Liver (tissue), 9 donors: Measurements from ENCODE around the gene SAMD5. TPM values are rescaled to one million over a fixed set of nuclear protein-coding genes. Genes with fewer than 3 reads are reported as not detected.

Experiments
- DNase-seq: peaks from one replicate; pipeline ENCODE4 v3.0.0-alpha.2; 2017; ENCODE audit warnings: low spot score
- H3K27ac ChIP-seq, 2 donors: one replicate each; pipeline ENCODE4 v1.7.0; 2013; ENCODE audit warnings: inconsistent platforms in 2 of 2, low read length in 2 of 2, control low read depth in 1 of 2, low read depth in 1 of 2, mild to moderate bottlenecking in 1 of 2
- H3K27me3 ChIP-seq, 4 donors: one replicate each; pipeline versions ENCODE4 v1.6.1 to v1.7.0; 2013; ENCODE audit warnings: low read length in 3 of 4, inconsistent platforms in 1 of 4, mild to moderate bottlenecking in 1 of 4, moderate library complexity in 1 of 4; ENCODE audit not compliant: control insufficient read depth in 4 of 4, insufficient read depth in 4 of 4
- H3K36me3 ChIP-seq, 4 donors: one replicate each; pipeline versions ENCODE4 v1.6.1 to v1.7.0; 2013; ENCODE audit warnings: low read length in 3 of 4, mild to moderate bottlenecking in 3 of 4, low read depth in 1 of 4, moderate library complexity in 1 of 4; ENCODE audit not compliant: control insufficient read depth in 4 of 4, insufficient read depth in 3 of 4
- H3K4me1 ChIP-seq, 4 donors: one replicate each; pipeline versions ENCODE4 v1.6.1 to v1.7.0; 2013; ENCODE audit warnings: low read length in 3 of 4, mild to moderate bottlenecking in 3 of 4, moderate library complexity in 1 of 4; ENCODE audit not compliant: control insufficient read depth in 4 of 4, insufficient read depth in 4 of 4
- H3K4me3 ChIP-seq, 3 donors: one replicate each; pipeline versions ENCODE4 v1.6.1 to v1.7.0; 2013; ENCODE audit warnings: low read length in 3 of 3, control low read depth in 1 of 3, low read depth in 1 of 3, mild to moderate bottlenecking in 1 of 3
- H3K9ac ChIP-seq, 2 donors: one replicate each; pipeline ENCODE4 v1.7.0; 2013; ENCODE audit warnings: low read length in 2 of 2, mild to moderate bottlenecking in 2 of 2, moderate library complexity in 2 of 2, control low read depth in 1 of 2, low read depth in 1 of 2
- H3K9me3 ChIP-seq, 4 donors: one replicate each; pipeline versions ENCODE4 v1.6.1 to v1.7.0; 2013; ENCODE audit warnings: low read length in 3 of 4; ENCODE audit not compliant: control insufficient read depth in 4 of 4
- ATF3 ChIP-seq: IDR thresholded peaks from 2 replicates; pipeline ENCODE4 v1.6.1; 2016; ENCODE audit warnings: antibody characterized with exemption
- CTCF ChIP-seq: fragments of 150-350 bp; IDR thresholded peaks from 2 replicates; pipeline ENCODE4 v1.5.1; 2017; ENCODE audit warnings: improper control_type of control experiment, low read depth, low read length; ENCODE audit not compliant: missing input control
- EGR1 ChIP-seq, 2 donors: IDR thresholded peaks; 2 replicates each; pipeline ENCODE4 v1.6.1; 2016 to 2018; ENCODE audit warnings: antibody characterized with exemption in 2 of 2, low read depth in 2 of 2
- FOXA1 ChIP-seq: IDR thresholded peaks from 2 replicates; pipeline ENCODE4 v1.6.1; 2016; ENCODE audit warnings: antibody characterized with exemption
- FOXA2 ChIP-seq: IDR thresholded peaks from 2 replicates; pipeline ENCODE4 v1.6.1; 2016; ENCODE audit warnings: antibody characterized with exemption
- GABPA ChIP-seq, 2 donors: IDR thresholded peaks in 1 of 2; conservative IDR thresholded peaks in 1 of 2; 2 replicates each; pipeline ENCODE4 v1.6.1; 2016; ENCODE audit warnings: antibody characterized with exemption in 2 of 2, mild to moderate bottlenecking in 1 of 2, moderate library complexity in 1 of 2
- HNF4A ChIP-seq, 2 donors: conservative IDR thresholded peaks; 2 replicates each; pipeline ENCODE4 v1.6.1; 2016; ENCODE audit warnings: antibody characterized with exemption in 2 of 2, mild to moderate bottlenecking in 2 of 2
- HNF4G ChIP-seq: IDR thresholded peaks from 2 replicates; pipeline ENCODE4 v1.6.1; 2016; ENCODE audit warnings: antibody characterized with exemption
- JUND ChIP-seq, 2 donors: IDR thresholded peaks; 2 replicates each; pipeline ENCODE4 v1.6.1; 2016; ENCODE audit warnings: antibody characterized with exemption in 2 of 2
- MAX ChIP-seq: IDR thresholded peaks from 2 replicates; pipeline ENCODE4 v1.6.1; 2016; ENCODE audit warnings: antibody characterized with exemption
- NR2F2 ChIP-seq: IDR thresholded peaks from 2 replicates; pipeline ENCODE4 v1.6.1; 2016; ENCODE audit warnings: antibody characterized with exemption
- REST ChIP-seq: IDR thresholded peaks from 2 replicates; pipeline ENCODE4 v1.6.1; 2016; ENCODE audit warnings: antibody characterized with exemption, mild to moderate bottlenecking
- RXRA ChIP-seq, 2 donors: IDR thresholded peaks; 2 replicates each; pipeline ENCODE4 v1.6.1; 2017 to 2018; ENCODE audit warnings: antibody characterized with exemption in 2 of 2, mild to moderate bottlenecking in 1 of 2
- SP1 ChIP-seq: IDR thresholded peaks from 2 replicates; pipeline ENCODE4 v1.6.1; 2018; ENCODE audit warnings: antibody characterized with exemption, mild to moderate bottlenecking
- TAF1 ChIP-seq: conservative IDR thresholded peaks from 2 replicates; pipeline ENCODE4 v1.6.1; 2016; ENCODE audit warnings: antibody characterized with exemption, mild to moderate bottlenecking
- YY1 ChIP-seq: IDR thresholded peaks from 2 replicates; pipeline ENCODE4 v1.6.1; 2016; ENCODE audit warnings: antibody characterized with exemption, mild to moderate bottlenecking
- ZBTB33 ChIP-seq: IDR thresholded peaks from 2 replicates; pipeline ENCODE4 v1.6.1; 2016; ENCODE audit warnings: antibody characterized with exemption
- WGBS: extraction: QIAGEN DNeasy Blood & Tissue Kit; methylation state at CpG from one replicate; pipeline ENCODE4 v1.1.7; 2013; 5-methylcytosine and 5-hydroxymethylcytosine counted together
- polyA plus RNA-seq, 2 donors: library from polyadenylated mRNA; stranded (reverse) in 1 of 2; unstranded in 1 of 2; fragments of 200-250 nt in 1 of 2; fragments of >200 nt in 1 of 2; fragmentation: Nextera tagmentation in 1 of 2; extraction: Ambion mirVana in 1 of 2; gene quantifications; one replicate each; pipeline versions ENCODE4 v1.2.1 to v1.2.3, GENCODE V29; 2013 to 2015
- total RNA-seq, 2 donors: library from RNA; depleted of rRNA; stranded (reverse); fragments of >200 nt; gene quantifications; one replicate each; pipeline ENCODE4 v1.2.3, GENCODE V29; 2014
- donor health status: healthy.
- donor health status: healthy.
- donor health status: healthy.
- donor health status: healthy.
- donor health status: healthy.

SAMD5 gene
- total and polyA plus RNA-seq, 4 donors: 2.7 to 7.6 (median 3.2) TPM

- no peak for TF ChIP-seq ATF3
- no peak for TF ChIP-seq HNF4A (conservative IDR thresholded peaks at IDR 0.05)
- no peak for TF ChIP-seq YY1
- no peak for TF ChIP-seq FOXA1
- TF ChIP-seq FOXA2: no peak
- TF ChIP-seq EGR1 (IDR thresholded peaks at IDR 0.05; ENCODE audit: low read depth in 2 of 2): no peak
- TF ChIP-seq CTCF: no peak
- Histone ChIP-seq H3K9me3 (no peaks in the 10 kb centered on the region), H3K27me3 (no peaks in the 10 kb centered on the region), H3K9ac (no peak overlapping the region), H3K27ac (no peak overlapping the region), H3K4me1 (no peaks in the 10 kb centered on the region), H3K4me3 (no peak overlapping the region), H3K36me3 (no peaks in the 10 kb centered on the region)
- no peak for DNase-seq
Observed at GRCh38 chr6:147486683-147487082, 21.8 kb upstream of the SAMD5 start.

- peaks cover 0 to 2% (median 0%) of the 10 kb centered on the region in 4 donors for H3K27me3 ChIP-seq
- H3K4me1 ChIP-seq: no peaks in the 10 kb centered on the region
- H3K9me3 ChIP-seq: peaks cover 0 to 8% (median under 1%) of the 10 kb centered on the region in 4 donors
- H3K4me3 ChIP-seq: no peak overlapping the region
- no peak overlapping the region for H3K27ac ChIP-seq
- 93% methylated on average over 1 of the region's 1 CpG for WGBS
- H3K36me3 ChIP-seq: no peaks in the 10 kb centered on the region
- no peak for DNase-seq
- no peak overlapping the region for H3K9ac ChIP-seq
- no peak for TF ChIP-seq HNF4A (conservative IDR thresholded peaks at IDR 0.05)
- no peak for TF ChIP-seq NR2F2
- no peak for TF ChIP-seq ZBTB33
- TF ChIP-seq TAF1: no peak
- no peak for TF ChIP-seq MAX
- TF ChIP-seq ATF3: no peak
- no peak for TF ChIP-seq JUND (IDR thresholded peaks at IDR 0.05)
- TF ChIP-seq EGR1 (IDR thresholded peaks at IDR 0.05; ENCODE audit: low read depth in 2 of 2): no peak
- TF ChIP-seq GABPA (IDR thresholded peaks at IDR 0.05 in 1 of 2, conservative IDR thresholded peaks at IDR 0.05 in 1 of 2): no peak
- TF ChIP-seq RXRA (IDR thresholded peaks at IDR 0.05): no peak
- no peak for TF ChIP-seq FOXA1
- no peak for TF ChIP-seq SP1
- no peak for TF ChIP-seq REST
- TF ChIP-seq HNF4G: no peak
- no peak for TF ChIP-seq YY1
Observed at GRCh38 chr6:147497472-147497871, 11.0 kb upstream of the SAMD5 start.
